Measurements from ENCODE around the gene DIPK1B.

The DIPK1B gene

DNA sequence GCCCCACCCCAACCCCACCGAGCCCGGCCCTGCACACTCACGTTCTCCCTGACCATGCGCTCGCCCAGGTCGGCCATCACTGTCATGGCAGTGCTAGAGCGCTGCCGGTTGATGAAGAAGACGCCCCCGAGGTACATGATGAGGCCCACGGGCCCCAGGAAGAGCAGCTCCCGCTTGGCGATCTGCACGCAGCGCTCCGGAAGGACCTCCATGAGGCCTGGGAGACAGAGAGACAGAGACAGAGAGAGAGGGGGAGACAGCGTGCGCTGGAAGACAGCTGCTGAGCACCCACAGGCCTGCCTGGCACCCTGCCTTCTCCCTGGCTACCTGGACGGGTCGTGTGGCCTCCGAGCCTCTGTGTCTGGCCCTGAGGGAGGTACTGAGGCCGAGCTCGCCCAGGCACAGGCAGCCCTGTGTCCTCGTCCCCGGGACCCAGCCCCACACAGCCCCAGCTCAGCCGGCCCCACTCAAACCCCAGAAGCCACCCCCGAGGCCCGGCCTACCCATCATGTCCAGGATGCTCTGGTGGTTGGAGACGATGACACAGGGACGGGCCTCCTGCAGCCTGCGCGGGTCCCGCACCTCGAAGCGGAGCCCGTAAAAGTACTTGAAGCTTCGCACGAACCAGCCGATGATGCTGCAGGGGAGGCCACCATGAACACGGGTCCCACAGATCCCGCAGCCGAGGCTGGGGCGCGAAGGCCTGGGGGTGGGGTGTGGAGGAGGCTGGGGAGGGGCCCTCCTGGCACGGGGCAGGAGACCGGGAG lies 35.3 kb upstream of the DIPK1B start:
- peaks cover 3% of the 10 kb centered on the region for H3K4me1 ChIP-seq (ENCODE audit: insufficient read depth, low read length)
- no peak overlapping the region for H3K4me3 ChIP-seq (ENCODE audit: low read length)
- no peak overlapping the region for H2AFZ ChIP-seq (ENCODE audit: low read depth, low read length)
- H3K9me3 ChIP-seq (ENCODE audit: low read length), result no peaks in the 10 kb centered on the region
- H3K36me3 ChIP-seq (ENCODE audit: insufficient read depth, low read length), result no peaks in the 10 kb centered on the region
- no peaks in the 10 kb centered on the region for H3K27me3 ChIP-seq (ENCODE audit: insufficient read depth, low read length)

DNA sequence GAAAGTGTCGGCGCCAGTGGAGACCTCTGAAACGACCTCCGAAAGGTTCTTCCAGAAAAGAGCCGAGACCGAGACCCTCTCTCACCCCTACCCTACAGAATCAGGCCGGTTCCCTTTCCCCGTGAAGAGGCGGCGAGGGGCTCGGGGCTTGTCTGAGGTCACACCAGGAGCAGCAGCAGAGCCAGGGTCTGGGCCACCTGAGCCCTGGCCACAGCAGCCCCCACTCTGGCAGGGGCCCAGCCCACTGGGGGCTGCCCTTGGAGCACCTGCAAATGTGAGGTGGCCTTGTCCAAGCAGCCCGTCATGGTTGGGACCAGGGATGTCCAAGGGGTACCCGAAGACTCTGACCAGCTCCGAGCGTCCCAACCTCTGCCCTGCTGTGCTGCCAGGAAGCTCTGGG lies 34.3 kb upstream of the DIPK1B start:
- no peaks in the 10 kb centered on the region for H3K4me1 ChIP-seq (ENCODE audit: insufficient read depth, low read length)
- H3K9me3 ChIP-seq (ENCODE audit: low read length), result no peaks in the 10 kb centered on the region
- no peaks in the 10 kb centered on the region for H3K36me3 ChIP-seq (ENCODE audit: insufficient read depth, low read length)
- no peaks in the 10 kb centered on the region for H3K27me3 ChIP-seq (ENCODE audit: insufficient read depth, low read length)
- H2AFZ ChIP-seq (ENCODE audit: low read depth, low read length), result no peak overlapping the region
- no peak overlapping the region for H3K4me3 ChIP-seq (ENCODE audit: low read length)

DNA sequence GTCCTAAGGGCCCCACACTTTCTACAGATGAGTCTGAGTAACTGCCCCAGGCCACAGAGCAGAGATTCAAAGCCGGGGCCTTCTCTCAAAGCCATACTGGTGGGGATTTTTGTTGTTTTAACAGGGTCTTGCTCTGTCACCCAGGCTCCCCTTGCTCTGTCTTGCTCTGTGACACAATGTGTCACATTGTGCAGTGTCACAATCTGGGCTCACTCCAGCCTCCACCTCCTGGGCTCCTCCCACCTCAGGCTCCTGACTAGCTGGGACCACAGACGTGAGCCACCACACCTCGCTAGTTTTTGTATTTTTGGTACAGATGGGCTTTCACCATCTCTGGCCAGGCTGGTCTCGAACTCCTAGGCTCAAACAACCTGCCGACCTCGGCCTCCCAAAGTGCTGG lies 33.7 kb upstream of the DIPK1B start:
- Histone ChIP-seq H3K36me3 (ENCODE audit: insufficient read depth, low read length) (no peaks in the 10 kb centered on the region), H3K4me3 (ENCODE audit: low read length) (no peak overlapping the region), H3K27me3 (ENCODE audit: insufficient read depth, low read length) (no peaks in the 10 kb centered on the region), H2AFZ (ENCODE audit: low read depth, low read length) (no peak overlapping the region), H3K4me1 (ENCODE audit: insufficient read depth, low read length) (no peaks in the 10 kb centered on the region), H3K9me3 (ENCODE audit: low read length) (no peaks in the 10 kb centered on the region)

DNA sequence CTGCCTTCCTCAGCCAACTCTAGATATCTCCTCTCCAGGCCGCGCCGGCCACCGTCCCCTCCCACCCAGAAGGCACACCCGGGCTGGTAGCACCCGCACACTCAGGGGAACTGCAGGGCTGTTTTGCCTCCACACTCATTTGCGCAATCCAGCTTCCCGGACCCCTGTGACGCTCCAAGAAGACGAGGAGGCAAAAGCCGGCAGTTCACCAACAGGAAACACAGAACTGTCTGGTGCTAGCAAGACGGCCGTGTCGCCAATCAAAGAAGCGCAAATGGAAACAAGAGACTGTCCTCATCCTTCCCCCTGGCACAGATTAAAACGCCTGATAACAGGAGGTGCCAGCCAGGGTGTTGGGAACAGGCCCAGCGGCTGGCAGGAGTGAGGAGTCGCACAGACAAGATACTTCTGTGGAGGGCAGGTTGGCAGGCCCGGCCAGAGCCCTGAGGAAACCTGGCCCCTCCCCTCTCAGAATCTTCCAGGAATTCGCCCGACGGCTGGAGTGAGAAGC lies 32.9 kb upstream of the DIPK1B start:
- H3K9me3 ChIP-seq (ENCODE audit: low read length), result no peaks in the 10 kb centered on the region
- H3K4me1 ChIP-seq (ENCODE audit: insufficient read depth, low read length), result peaks cover under 1% of the 10 kb centered on the region
- H3K4me3 ChIP-seq (ENCODE audit: low read length), result no peak overlapping the region
- H2AFZ ChIP-seq (ENCODE audit: low read depth, low read length), result no peak overlapping the region
- H3K36me3 ChIP-seq (ENCODE audit: insufficient read depth, low read length), result no peaks in the 10 kb centered on the region
- peaks cover 1% of the 10 kb centered on the region for H3K27me3 ChIP-seq (ENCODE audit: insufficient read depth, low read length)

DNA sequence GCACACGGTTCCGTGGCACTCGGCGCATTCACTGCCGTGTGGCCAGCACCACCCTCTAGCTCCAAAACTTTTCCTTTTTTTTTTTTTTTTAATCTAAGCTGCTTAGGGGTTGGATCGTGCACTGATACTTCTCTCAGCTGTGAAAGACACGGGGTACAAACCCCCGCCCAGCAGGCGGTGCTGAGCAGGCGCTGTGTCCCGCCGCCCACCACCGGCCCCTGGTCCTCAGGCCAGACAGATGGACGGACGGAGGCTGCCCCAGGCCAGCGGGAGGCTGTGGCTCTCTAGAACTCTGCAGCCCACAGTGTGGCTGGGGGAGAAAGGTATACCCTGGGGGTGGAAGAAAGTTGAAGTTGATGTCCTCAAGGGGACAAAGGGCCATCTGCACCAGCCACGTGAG lies 31.3 kb upstream of the DIPK1B start:
- Histone ChIP-seq H3K4me3 (ENCODE audit: low read length) (no peak overlapping the region), H2AFZ (ENCODE audit: low read depth, low read length) (no peak overlapping the region), H3K27me3 (ENCODE audit: insufficient read depth, low read length) (peaks cover 16% of the 10 kb centered on the region), H3K36me3 (ENCODE audit: insufficient read depth, low read length) (no peaks in the 10 kb centered on the region), H3K4me1 (ENCODE audit: insufficient read depth, low read length) (peaks cover 16% of the 10 kb centered on the region), H3K9me3 (ENCODE audit: low read length) (no peaks in the 10 kb centered on the region)

DNA sequence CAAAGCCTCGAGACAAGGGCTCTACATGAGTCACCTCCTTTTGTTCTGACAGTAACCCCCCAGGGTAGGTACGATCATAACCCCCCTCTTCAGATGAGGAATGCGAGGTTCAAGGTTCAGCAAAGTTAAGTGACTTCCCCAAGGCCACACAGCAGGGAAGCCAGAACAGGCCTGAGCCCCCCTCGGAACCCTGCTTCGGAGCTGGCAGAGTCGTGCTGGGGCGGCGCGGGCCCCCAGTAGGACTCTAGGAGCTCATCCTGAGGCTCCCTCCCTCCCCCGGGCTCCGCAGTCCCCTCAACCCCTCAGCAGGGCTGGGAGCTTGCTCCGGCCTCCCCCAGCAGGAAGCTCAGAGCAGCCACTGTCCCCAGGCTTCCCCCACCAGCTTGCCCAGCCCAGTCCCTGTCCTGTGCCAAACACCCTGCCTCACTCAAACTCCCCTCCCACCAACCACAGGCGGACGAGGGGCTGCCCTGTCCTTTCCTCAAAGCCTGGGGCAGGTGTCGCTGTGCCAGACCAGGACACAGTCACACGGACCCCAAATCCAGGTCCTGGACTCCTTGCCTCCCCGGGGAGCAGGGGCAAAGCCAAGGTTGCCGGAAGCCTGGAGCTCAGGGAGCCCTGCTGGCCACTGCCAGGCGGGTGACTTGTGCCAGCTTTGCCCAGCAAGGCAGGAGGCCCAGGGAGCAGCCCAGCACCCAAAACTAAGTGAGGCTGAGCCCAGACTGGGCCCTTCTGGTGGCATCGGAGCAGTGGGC lies 30.2 kb upstream of the DIPK1B start:
- Histone ChIP-seq H3K9me3 (ENCODE audit: low read length) (no peaks in the 10 kb centered on the region), H3K4me1 (ENCODE audit: insufficient read depth, low read length) (peaks cover 23% of the 10 kb centered on the region), H3K36me3 (ENCODE audit: insufficient read depth, low read length) (no peaks in the 10 kb centered on the region), H3K27me3 (ENCODE audit: insufficient read depth, low read length) (peaks cover 23% of the 10 kb centered on the region), H3K4me3 (ENCODE audit: low read length) (no peak overlapping the region), H2AFZ (ENCODE audit: low read depth, low read length) (no peak overlapping the region)

DNA sequence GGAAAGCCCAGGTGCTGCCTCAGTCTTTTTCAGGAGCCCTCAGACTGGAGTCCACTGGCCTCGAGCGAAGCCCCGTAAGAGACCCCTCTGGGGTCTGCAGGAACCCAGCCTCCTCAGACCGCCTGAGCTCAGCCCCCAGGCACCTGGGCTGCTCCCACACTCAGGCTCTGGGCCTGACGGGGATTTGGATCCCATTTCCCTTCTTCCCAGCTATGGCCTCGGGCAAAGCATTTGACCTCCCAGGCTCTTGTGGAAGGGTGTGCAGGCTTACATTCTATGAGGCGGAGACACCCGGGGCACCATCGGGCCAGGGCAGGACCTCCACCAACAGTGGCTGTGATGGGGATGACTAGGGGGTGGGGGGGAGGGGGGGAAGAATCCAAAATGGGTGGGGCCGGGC lies 29.7 kb upstream of the DIPK1B start:
- H2AFZ ChIP-seq (ENCODE audit: low read depth, low read length), result no peak overlapping the region
- no peak overlapping the region for H3K4me3 ChIP-seq (ENCODE audit: low read length)
- peaks cover 23% of the 10 kb centered on the region for H3K27me3 ChIP-seq (ENCODE audit: insufficient read depth, low read length)
- H3K9me3 ChIP-seq (ENCODE audit: low read length), result no peaks in the 10 kb centered on the region
- H3K4me1 ChIP-seq (ENCODE audit: insufficient read depth, low read length), result peaks cover 23% of the 10 kb centered on the region
- H3K36me3 ChIP-seq (ENCODE audit: insufficient read depth, low read length), result no peaks in the 10 kb centered on the region

DNA sequence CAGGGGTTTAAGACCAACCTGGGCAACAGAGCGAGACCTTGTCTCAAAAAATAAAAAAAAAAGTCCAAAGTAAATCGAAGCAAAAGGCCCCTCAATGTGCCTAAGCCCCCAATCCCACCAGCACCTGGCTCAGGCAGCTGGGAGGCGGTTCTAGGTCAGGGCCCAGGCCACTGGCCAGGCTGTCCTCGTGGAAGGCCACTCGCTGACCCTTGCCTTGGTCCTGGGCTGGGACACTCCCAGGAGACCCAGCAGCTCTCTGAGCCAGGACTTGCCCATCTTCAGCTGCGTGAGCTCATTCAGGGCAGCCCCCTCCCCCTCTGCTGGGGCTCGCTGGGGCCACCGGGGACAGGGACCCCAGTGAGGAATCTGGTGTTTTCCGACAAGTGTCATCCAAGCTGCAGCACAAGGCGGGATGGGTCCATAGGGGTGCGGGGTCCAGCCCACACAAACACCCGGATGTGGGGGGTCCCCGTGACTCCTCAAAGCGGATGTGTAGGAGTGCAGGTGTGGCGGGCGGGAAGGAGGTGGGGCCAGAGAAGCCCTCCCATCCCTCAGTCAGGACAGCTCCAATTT lies 29.1 kb upstream of the DIPK1B start:
- Histone ChIP-seq H3K9me3 (ENCODE audit: low read length) (no peaks in the 10 kb centered on the region), H2AFZ (ENCODE audit: low read depth, low read length) (no peak overlapping the region), H3K27me3 (ENCODE audit: insufficient read depth, low read length) (peaks cover 29% of the 10 kb centered on the region), H3K4me1 (ENCODE audit: insufficient read depth, low read length) (peaks cover 23% of the 10 kb centered on the region), H3K4me3 (ENCODE audit: low read length) (no peak overlapping the region), H3K36me3 (ENCODE audit: insufficient read depth, low read length) (no peaks in the 10 kb centered on the region)

DNA sequence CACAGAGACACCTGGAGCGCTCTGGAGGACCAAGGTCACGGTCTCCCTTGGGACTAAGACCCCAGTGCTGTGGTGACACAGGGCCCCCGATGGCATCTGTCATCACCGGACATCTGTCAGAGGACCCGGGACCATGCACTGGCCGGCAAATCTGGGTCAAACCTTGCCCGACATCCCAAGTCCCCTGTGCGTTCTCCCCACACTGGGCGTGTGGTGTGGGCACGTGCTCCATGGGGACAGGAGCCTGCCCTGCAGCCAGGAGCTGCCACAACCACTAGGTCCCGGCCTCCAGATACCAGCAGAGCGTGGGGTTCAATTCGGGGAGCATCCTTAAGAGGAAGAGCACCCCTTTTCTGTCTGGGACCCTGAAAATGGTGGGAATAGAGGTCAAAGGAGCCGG lies 28.6 kb upstream of the DIPK1B start:
- no peaks in the 10 kb centered on the region for H3K36me3 ChIP-seq (ENCODE audit: insufficient read depth, low read length)
- H2AFZ ChIP-seq (ENCODE audit: low read depth, low read length), result no peak overlapping the region
- no peak overlapping the region for H3K4me3 ChIP-seq (ENCODE audit: low read length)
- peaks cover 23% of the 10 kb centered on the region for H3K4me1 ChIP-seq (ENCODE audit: insufficient read depth, low read length)
- no peaks in the 10 kb centered on the region for H3K9me3 ChIP-seq (ENCODE audit: low read length)
- H3K27me3 ChIP-seq (ENCODE audit: insufficient read depth, low read length), result peaks cover 33% of the 10 kb centered on the region

DNA sequence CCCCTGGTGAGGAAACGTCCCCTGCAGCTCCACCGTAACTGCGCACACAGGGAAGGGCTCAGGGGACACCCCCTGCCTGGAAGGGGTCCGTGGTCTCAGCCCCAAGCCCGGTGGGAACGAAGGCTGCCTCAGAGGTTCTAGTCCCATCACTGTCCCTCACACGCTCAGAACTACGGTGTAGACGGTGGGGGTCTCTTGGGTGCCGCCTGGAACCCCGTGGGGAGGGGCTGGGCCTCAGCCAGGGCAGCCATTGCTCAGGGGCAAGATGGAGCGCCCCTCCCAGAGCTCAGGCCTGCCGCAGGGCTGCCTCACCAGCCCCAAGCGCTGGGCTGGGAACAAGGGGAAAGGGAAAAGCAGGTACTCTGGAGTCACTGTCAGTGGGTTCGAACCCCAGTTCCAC lies 28.0 kb upstream of the DIPK1B start:
- Histone ChIP-seq H3K27me3 (ENCODE audit: insufficient read depth, low read length) (peaks cover 38% of the 10 kb centered on the region), H3K9me3 (ENCODE audit: low read length) (no peaks in the 10 kb centered on the region), H3K4me1 (ENCODE audit: insufficient read depth, low read length) (peaks cover 23% of the 10 kb centered on the region), H3K36me3 (ENCODE audit: insufficient read depth, low read length) (no peaks in the 10 kb centered on the region), H3K4me3 (ENCODE audit: low read length) (no peak overlapping the region), H2AFZ (ENCODE audit: low read depth, low read length) (no peak overlapping the region)

DNA sequence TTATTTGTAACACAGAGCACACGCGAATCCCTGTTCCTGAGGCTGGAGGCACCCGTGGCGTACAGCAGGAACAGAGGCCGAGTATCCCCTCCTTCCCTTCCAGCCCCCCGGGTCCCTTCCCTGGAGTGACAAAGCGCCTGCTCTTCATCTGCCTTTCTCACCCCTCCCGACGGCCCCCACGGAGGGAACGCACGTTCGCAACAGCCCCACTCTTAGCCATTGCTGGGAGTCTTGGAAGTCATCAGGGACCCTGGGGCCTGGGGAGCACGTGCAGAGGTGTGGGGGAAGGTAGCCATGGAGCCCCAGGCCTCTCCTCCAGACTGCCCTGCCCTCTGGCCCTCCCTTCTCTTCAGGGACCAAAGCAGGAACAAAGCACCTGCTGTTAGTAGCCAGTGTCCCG lies 27.6 kb upstream of the DIPK1B start:
- peaks cover 23% of the 10 kb centered on the region for H3K4me1 ChIP-seq (ENCODE audit: insufficient read depth, low read length)
- H3K27me3 ChIP-seq (ENCODE audit: insufficient read depth, low read length), result peaks cover 39% of the 10 kb centered on the region
- no peaks in the 10 kb centered on the region for H3K36me3 ChIP-seq (ENCODE audit: insufficient read depth, low read length)
- no peak overlapping the region for H2AFZ ChIP-seq (ENCODE audit: low read depth, low read length)
- H3K9me3 ChIP-seq (ENCODE audit: low read length), result no peaks in the 10 kb centered on the region
- H3K4me3 ChIP-seq (ENCODE audit: low read length), result no peak overlapping the region

DNA sequence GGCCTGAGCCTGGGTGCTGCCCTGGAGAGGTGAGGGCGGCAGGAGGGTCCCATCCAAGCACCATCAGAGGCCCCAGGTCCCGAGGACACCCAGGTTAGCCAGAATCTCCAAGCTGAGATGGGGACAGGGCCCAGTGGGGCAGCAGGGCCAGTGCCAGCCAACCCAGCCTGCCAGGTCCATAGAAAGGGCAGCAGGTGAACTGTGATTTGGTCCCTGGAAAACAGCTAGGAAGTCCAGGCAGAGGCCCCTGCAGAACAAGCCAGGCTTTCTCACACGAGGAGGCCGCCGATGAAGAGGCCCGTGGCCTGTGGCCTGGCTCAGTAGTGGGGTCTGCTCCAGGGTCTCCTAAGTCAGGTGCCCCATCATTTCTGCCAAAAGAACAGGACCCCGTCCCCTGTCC lies 27.2 kb upstream of the DIPK1B start:
- Histone ChIP-seq H3K4me3 (ENCODE audit: low read length) (no peak overlapping the region), H3K36me3 (ENCODE audit: insufficient read depth, low read length) (no peaks in the 10 kb centered on the region), H3K4me1 (ENCODE audit: insufficient read depth, low read length) (peaks cover 23% of the 10 kb centered on the region), H3K9me3 (ENCODE audit: low read length) (no peaks in the 10 kb centered on the region), H2AFZ (ENCODE audit: low read depth, low read length) (no peak overlapping the region), H3K27me3 (ENCODE audit: insufficient read depth, low read length) (peaks cover 43% of the 10 kb centered on the region)

DNA sequence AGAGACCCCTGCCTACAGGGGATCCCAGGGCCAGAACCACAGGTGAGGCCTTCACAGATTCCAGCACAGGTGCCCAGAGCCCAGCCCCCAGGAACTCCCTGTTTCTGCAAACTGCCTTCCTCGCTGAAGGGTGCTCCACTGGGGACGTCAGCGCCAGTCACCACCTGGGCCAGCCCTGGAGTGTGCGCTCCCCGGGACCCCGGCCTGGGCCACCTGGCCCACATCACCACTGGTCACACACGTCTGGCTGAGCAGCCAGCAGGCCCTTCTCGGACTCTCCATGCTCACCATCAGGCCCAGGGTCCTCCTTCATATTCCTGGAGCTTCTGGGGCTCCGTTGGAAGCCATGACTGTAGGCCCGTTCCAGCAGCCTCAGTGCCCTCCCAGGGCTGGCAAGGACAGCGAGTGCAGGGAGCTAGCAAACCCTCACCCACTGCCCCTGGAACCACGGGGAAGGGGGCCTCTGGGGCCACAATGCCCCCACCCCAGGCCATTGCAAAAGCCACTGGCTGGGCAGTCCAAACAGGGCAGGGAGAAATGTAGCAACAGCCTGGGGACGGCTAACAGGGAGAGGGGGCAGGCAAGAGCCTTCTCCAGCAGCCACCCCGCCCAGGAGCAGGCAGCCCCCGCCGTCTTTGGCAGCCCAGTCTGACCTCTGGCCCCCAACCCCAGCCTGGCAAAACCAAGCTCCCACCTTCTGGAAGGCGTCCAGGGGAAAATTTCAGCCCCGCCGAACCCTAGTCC lies 26.4 kb upstream of the DIPK1B start:
- peak overlapping the region; percentile 40 for H2AFZ ChIP-seq (ENCODE audit: low read depth, low read length)
- H3K9me3 ChIP-seq (ENCODE audit: low read length), result no peaks in the 10 kb centered on the region
- H3K4me1 ChIP-seq (ENCODE audit: insufficient read depth, low read length), result peaks cover 23% of the 10 kb centered on the region
- H3K4me3 ChIP-seq (ENCODE audit: low read length), result peak overlapping the region; percentile 44
- peaks cover 43% of the 10 kb centered on the region for H3K27me3 ChIP-seq (ENCODE audit: insufficient read depth, low read length)
- no peaks in the 10 kb centered on the region for H3K36me3 ChIP-seq (ENCODE audit: insufficient read depth, low read length)

Measured in neuron (in vitro differentiated cells).